GM23338 (cell line): ENCODE data around the gene OBI1. TPM values are rescaled to one million over a fixed set of nuclear protein-coding genes. Genes with fewer than 3 reads are reported as not detected.
A peak's percentile ranks its signal among the peaks of the same experiment; 100 is the strongest.

Experiments used
- ATAC-seq: fragments of 200-7000 bp; cut with Tn5 transposase; 3 replicates; pipeline ENCODE4 v1.9.1; 2020
- DNase-seq: peaks from one replicate; pipeline ENCODE4 v3.0.0-alpha.2; 2015; ENCODE audit warnings: low spot score
- H2AFZ ChIP-seq: fragments of 200-600 bp; sonication (generic); 2 replicates; pipeline ENCODE4 v1.8.0; 2016; ENCODE audit warnings: antibody characterized with exemption, mild to moderate bottlenecking, moderate library complexity
- H3F3A ChIP-seq: fragments of 200-600 bp; sonication (generic); replicated peaks from 2 replicates; pipeline ENCODE4 v1.8.0; 2017; ENCODE audit warnings: antibody characterized with exemption, mixed run types, low read depth
- H3K27ac ChIP-seq: fragments of 200-600 bp; sonication (generic); 2 replicates; pipeline ENCODE4 v1.6.1; 2016; ENCODE audit warnings: low read depth
- H3K27me3 ChIP-seq: fragments of 200-600 bp; sonication (generic); 2 replicates; pipeline ENCODE4 v1.8.0; 2016; ENCODE audit warnings: mild to moderate bottlenecking, mixed run types, moderate library complexity; ENCODE audit not compliant: insufficient read depth
- H3K36me3 ChIP-seq: fragments of 200-600 bp; sonication (generic); 2 replicates; pipeline ENCODE4 v1.8.0; 2016; ENCODE audit warnings: mild to moderate bottlenecking; ENCODE audit not compliant: insufficient read depth
- H3K4me1 ChIP-seq: fragments of 200-600 bp; sonication (generic); 2 replicates; pipeline ENCODE4 v1.8.0; 2016; ENCODE audit warnings: mild to moderate bottlenecking, moderate library complexity; ENCODE audit not compliant: insufficient read depth
- H3K4me2 ChIP-seq: fragments of 200-600 bp; sonication (generic); 2 replicates; pipeline ENCODE4 v1.7.1; 2017; ENCODE audit warnings: mixed run types
- H3K4me3 ChIP-seq: fragments of 200-600 bp; sonication (generic); 2 replicates; pipeline ENCODE4 v1.6.1; 2016; ENCODE audit warnings: mixed run types
- H3K79me2 ChIP-seq: fragments of 200-600 bp; sonication (generic); replicated peaks from 2 replicates; pipeline ENCODE4 v1.8.0; 2017; ENCODE audit warnings: mild to moderate bottlenecking; ENCODE audit not compliant: insufficient read depth
- H3K9me2 ChIP-seq: fragments of 200-600 bp; sonication (generic); 2 replicates; pipeline ENCODE4 v1.8.0; 2017; ENCODE audit not compliant: insufficient read depth
- H4K20me1 ChIP-seq: fragments of 200-600 bp; sonication (generic); replicated peaks from 2 replicates; pipeline ENCODE4 v1.8.0; 2017; ENCODE audit warnings: mild to moderate bottlenecking; ENCODE audit not compliant: insufficient read depth
- H3K27ac Mint-ChIP-seq: 2 replicates; pipeline ENCODE4 v1.8.0; 2020; ENCODE audit warnings: inconsistent platforms, mild to moderate bottlenecking, moderate library complexity, mixed read lengths
- H3K27me3 Mint-ChIP-seq: 3 replicates; pipeline ENCODE4 v1.8.0; 2022; ENCODE audit warnings: low read depth, mild to moderate bottlenecking, moderate library complexity, mixed read lengths, inconsistent platforms; ENCODE audit not compliant: insufficient read depth, poor library complexity
- H3K36me3 Mint-ChIP-seq: 3 replicates; pipeline ENCODE4 v1.8.0; 2021; ENCODE audit warnings: low read depth, mild to moderate bottlenecking, inconsistent platforms, moderate library complexity, mixed read lengths
- H3K4me1 Mint-ChIP-seq: 3 replicates; pipeline ENCODE4 v1.8.0; 2020; ENCODE audit warnings: mild to moderate bottlenecking, inconsistent platforms, mixed read lengths
- H3K4me3 Mint-ChIP-seq: 3 replicates; pipeline ENCODE4 v1.8.0; 2021; ENCODE audit warnings: moderate library complexity, mild to moderate bottlenecking, inconsistent platforms, mixed read lengths
- H3K9me3 Mint-ChIP-seq: 3 replicates; pipeline ENCODE4 v1.8.0; 2020; ENCODE audit warnings: moderate library complexity, mild to moderate bottlenecking, inconsistent platforms, mixed read lengths
- CREB1 ChIP-seq: fragments of 250-450 bp; sonication (Bioruptor Pico); IDR thresholded peaks from 2 replicates; pipeline ENCODE4 v1.5.0; 2020; ENCODE audit warnings: low read depth, mild to moderate bottlenecking, moderate library complexity
- ETS1 ChIP-seq: IDR thresholded peaks from 2 replicates; pipeline ENCODE4 v1.6.1; 2016; ENCODE audit warnings: antibody characterized with exemption
- EZH2 ChIP-seq: fragments of 200-600 bp; sonication (generic); IDR thresholded peaks from one replicate; pipeline ENCODE4 v1.8.0; 2017; ENCODE audit warnings: antibody characterized with exemption, mild to moderate bottlenecking, low read depth; ENCODE audit not compliant: unreplicated experiment
- EZH2phosphoT487 ChIP-seq: fragments of 200-600 bp; sonication (generic); IDR thresholded peaks from one replicate; pipeline ENCODE4 v1.8.1; 2018; ENCODE audit warnings: antibody characterized with exemption; ENCODE audit not compliant: unreplicated experiment
- NANOG ChIP-seq: IDR thresholded peaks from 2 replicates; pipeline ENCODE4 v1.6.1; 2016; ENCODE audit warnings: antibody characterized with exemption, borderline replicate concordance
- POLR2AphosphoS5 ChIP-seq: IDR thresholded peaks from 2 replicates; pipeline ENCODE4 v1.6.1; 2016; ENCODE audit warnings: antibody characterized with exemption, low read depth
- ZNF114 ChIP-seq: fragments of 250-450 bp; sonication (Bioruptor Pico); IDR thresholded peaks from 2 replicates; pipeline ENCODE4 v1.5.0; 2020; ENCODE audit warnings: mild to moderate bottlenecking, moderate library complexity
- ZNF331 ChIP-seq: fragments of 250-450 bp; sonication (Bioruptor Pico); IDR thresholded peaks from 2 replicates; pipeline ENCODE4 v1.5.0; 2020; ENCODE audit warnings: low read depth, mild to moderate bottlenecking, moderate library complexity
- polyA plus RNA-seq: library from polyadenylated mRNA; unstranded; fragments of >200 nt; fragmentation: Nextera tagmentation; extraction: Ambion mirVana; gene quantifications from 2 replicates; pipeline ENCODE4 v1.2.1, GENCODE V29; 2016
- total RNA-seq: library from RNA; depleted of rRNA; stranded (reverse); fragments of >200 nt; shearing (Covaris generic); gene quantifications from 2 replicates; pipeline ENCODE4 v1.2.3, GENCODE V29; 2014

OBI1 gene
- total and polyA plus RNA-seq, 2 experiments from 2014 or later = 8.2 to 11.1 TPM

- peaks cover 55% of the 10 kb centered on the region for H3K4me1 Mint-ChIP-seq
These were observed 56.9 kb downstream of the OBI1 start for GRCh38 chr13:78601874-78602560.

DNA sequence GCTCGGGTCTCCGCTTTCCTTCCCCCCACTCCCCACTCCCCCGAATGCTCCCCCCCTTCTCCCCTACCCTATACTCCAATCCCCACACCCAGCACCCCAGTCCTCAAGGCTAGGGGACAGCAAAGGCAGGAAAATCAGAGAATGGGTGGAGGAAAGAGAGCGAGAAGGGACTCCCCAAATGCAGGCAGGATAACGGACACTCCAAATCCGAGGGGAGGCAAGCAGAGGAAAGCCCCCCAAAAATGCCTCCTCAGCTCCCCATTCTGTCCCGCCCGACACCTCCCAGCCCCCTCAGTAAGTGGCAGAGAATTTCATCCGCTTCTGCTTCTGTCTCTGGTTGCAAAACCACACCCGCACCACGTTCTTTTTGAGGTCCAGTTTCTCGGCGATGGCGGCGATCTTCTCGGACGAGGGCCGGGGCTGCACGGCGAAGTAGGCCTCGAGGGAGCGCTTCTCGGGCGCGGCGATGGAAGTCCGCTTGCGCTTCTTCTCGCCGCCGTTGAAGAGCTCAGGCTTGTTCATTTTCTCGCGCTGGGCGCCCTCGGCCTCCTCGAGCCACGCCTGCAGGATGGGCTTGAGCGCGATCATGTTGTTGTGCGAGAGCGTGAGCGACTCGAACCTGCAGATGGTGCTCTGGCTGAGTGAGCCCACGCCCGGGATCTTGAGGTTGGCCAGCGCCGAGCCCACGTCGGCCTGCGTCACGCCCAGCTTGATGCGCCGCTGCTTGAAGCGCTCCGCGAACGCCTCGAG lies 57.7 kb downstream of the OBI1 start:
- H3K4me3 Mint-ChIP-seq = peak overlapping the region; percentile 66
- H3K27me3 Mint-ChIP-seq = peaks cover 95% of the 10 kb centered on the region
- H3K4me1 Mint-ChIP-seq = peaks cover 52% of the 10 kb centered on the region
- H3K4me3 ChIP-seq = peak overlapping the region; percentile 52
- H3K9me2 ChIP-seq = no peaks in the 10 kb centered on the region
- 0 out of 2 replicates have a peak, but pooled peaks cover 16% of the 10 kb centered on the region for H3F3A ChIP-seq
- H4K20me1 ChIP-seq = peaks cover 21% of the 10 kb centered on the region
- H2AFZ ChIP-seq = peak overlapping the region; percentile 63; the same call in 1 of the 2 replicates
- TF ChIP-seq EZH2phosphoT487 (peak; percentile 100), EZH2 (peak; percentile 99), ZNF331 (CRISPR knock-in tag) (no peak), POLR2AphosphoS5 (no peak)
- H3K79me2 ChIP-seq = no peaks in the 10 kb centered on the region
- no peak overlapping the region for H3K27ac ChIP-seq
- H3K4me2 ChIP-seq = peak overlapping the region; percentile 75
- ATAC-seq = no peak
- H3K36me3 Mint-ChIP-seq = no peaks in the 10 kb centered on the region; the same call in 2 of the 3 replicates
- H3K27ac Mint-ChIP-seq = no peak overlapping the region
- peaks cover 8% of the 10 kb centered on the region for H3K9me3 Mint-ChIP-seq
- no peaks in the 10 kb centered on the region for H3K36me3 ChIP-seq
- H3K27me3 ChIP-seq = peaks cover 97% of the 10 kb centered on the region
- H3K4me1 ChIP-seq = peaks cover 50% of the 10 kb centered on the region
- DNase-seq = peak; percentile 66

More at GRCh38 chr13:78601874-78602560, 56.9 kb downstream of the OBI1 start:
- Histone ChIP-seq H2AFZ (peak overlapping the region; percentile 74; the same call in 1 of the 2 replicates), H4K20me1 (peaks cover 21% of the 10 kb centered on the region), H3K4me3 (peak overlapping the region; percentile 62), H3F3A (peaks cover 17% of the 10 kb centered on the region; the same call in 1 of the 2 replicates), H3K9me2 (no peaks in the 10 kb centered on the region), H3K4me2 (peak overlapping the region; percentile 82), H3K27ac (no peak overlapping the region), H3K79me2 (no peaks in the 10 kb centered on the region), H3K27me3 (peaks cover 97% of the 10 kb centered on the region), H3K4me1 (peaks cover 51% of the 10 kb centered on the region), H3K36me3 (no peaks in the 10 kb centered on the region)
- H3K27me3 Mint-ChIP-seq = peaks cover 95% of the 10 kb centered on the region
- H3K27ac Mint-ChIP-seq = no peak overlapping the region
- DNase-seq = no peak
- peaks cover 8% of the 10 kb centered on the region for H3K9me3 Mint-ChIP-seq
- H3K4me3 Mint-ChIP-seq = peak overlapping the region; percentile 79
- H3K36me3 Mint-ChIP-seq = no peaks in the 10 kb centered on the region; the same call in 2 of the 3 replicates
- no peak for TF ChIP-seq ZNF114
- ATAC-seq = no peak

DNA sequence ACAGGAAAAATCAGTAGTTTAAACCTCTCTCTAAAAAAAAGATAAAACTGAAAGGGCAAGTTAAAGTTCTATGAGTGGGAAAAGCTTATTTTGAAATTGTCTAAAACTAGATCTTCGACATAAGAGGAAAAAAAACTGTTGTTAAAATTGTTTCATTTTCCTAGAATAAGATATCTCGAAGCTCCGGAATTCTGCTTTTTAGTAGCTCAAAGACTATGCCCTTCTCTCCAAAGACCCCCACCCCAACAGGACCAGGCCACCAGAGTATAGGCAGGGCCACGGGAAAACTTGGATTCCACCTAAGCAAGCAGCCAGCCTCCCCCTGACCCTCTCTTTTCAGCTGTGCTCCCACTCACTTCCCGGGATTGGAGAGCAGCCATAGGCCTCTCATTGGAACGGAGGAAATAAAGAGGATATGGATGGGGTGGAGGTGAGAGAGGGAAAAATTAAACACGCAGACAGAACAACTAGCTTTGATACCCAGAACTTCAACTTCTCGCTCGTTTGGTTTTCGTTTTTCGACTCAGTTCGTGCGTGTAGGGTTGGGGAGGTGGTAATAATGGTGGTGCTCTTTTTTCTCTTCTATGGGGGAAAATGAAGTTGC lies 58.6 kb downstream of the OBI1 start:
- DNase-seq = no peak
- Histone ChIP-seq H3K27me3 (peaks cover 97% of the 10 kb centered on the region), H3K4me3 (peak overlapping the region; percentile 52; the same call in 1 of the 2 replicates), H3K4me1 (peaks cover 43% of the 10 kb centered on the region), H3K27ac (no peak overlapping the region), H3K4me2 (no peak overlapping the region; the same call in 1 of the 2 replicates), H3F3A (0 out of 2 replicates have a peak, but pooled peaks cover 10% of the 10 kb centered on the region), H3K79me2 (no peaks in the 10 kb centered on the region), H4K20me1 (peaks cover 14% of the 10 kb centered on the region), H3K9me2 (no peaks in the 10 kb centered on the region), H3K36me3 (no peaks in the 10 kb centered on the region), H2AFZ (no peak overlapping the region)
- peak overlapping the region; percentile 66 for H3K4me3 Mint-ChIP-seq
- ATAC-seq = no peak
- H3K36me3 Mint-ChIP-seq = no peaks in the 10 kb centered on the region; the same call in 2 of the 3 replicates
- peaks cover 8% of the 10 kb centered on the region for H3K9me3 Mint-ChIP-seq
- peaks cover 95% of the 10 kb centered on the region for H3K27me3 Mint-ChIP-seq
- peaks cover 49% of the 10 kb centered on the region for H3K4me1 Mint-ChIP-seq
- no peak overlapping the region for H3K27ac Mint-ChIP-seq
- TF ChIP-seq CREB1 (CRISPR knock-in tag) = no peak
- TF ChIP-seq EZH2phosphoT487 = peak; percentile 83
- no peak for TF ChIP-seq ETS1
- TF ChIP-seq EZH2 = peak; percentile 96
- no peak for TF ChIP-seq NANOG
